Embryonic facial prominence (tissue), 1 donor: ENCODE data around the gene CTNNBL1.
"Not testable (repeated sequence)": the region's sequence is repeated elsewhere in the genome, so short reads cannot be mapped to it uniquely, and the experiment has no call there.

Experiments
- DNase-seq: peaks from one replicate; pipeline ENCODE4 v3.0.0-alpha.2; 2016; ENCODE audit errors: extremely low spot score

CTNNBL1 gene

GRCh38 chr20:37693635-37694626, at the start of gene CTNNBL1:
Gene CTNNBL1, plus strand, starts transcription at chr20:37694030. Its CDS starts 93 bp downstream, at chr20:37694123.
- DNase-seq: peak; percentile 85

GRCh38 chr20:37644605-37645004, 49.2 kb upstream of the CTNNBL1 start:
- DNase-seq: no peak

GRCh38 chr20:37647946-37648345, 45.9 kb upstream of the CTNNBL1 start:
- no peak for DNase-seq

GRCh38 chr20:37649017-37649416, 44.8 kb upstream of the CTNNBL1 start:
- no peak for DNase-seq

GRCh38 chr20:37649676-37650370, 44.0 kb upstream of the CTNNBL1 start:
- no peak for DNase-seq

GRCh38 chr20:37650661-37651060, 43.2 kb upstream of the CTNNBL1 start:
- DNase-seq: no peak

- no peak for DNase-seq
These were observed 41.9 kb upstream of the CTNNBL1 start for GRCh38 chr20:37651932-37652331.

GRCh38 chr20:37656945-37657344, 36.9 kb upstream of the CTNNBL1 start:
- no peak for DNase-seq

GRCh38 chr20:37657924-37658804, 35.7 kb upstream of the CTNNBL1 start:
- DNase-seq: no peak

GRCh38 chr20:37661519-37661918, 32.3 kb upstream of the CTNNBL1 start:
- no peak for DNase-seq

- DNase-seq: no peak
These were observed 31.5 kb upstream of the CTNNBL1 start for GRCh38 chr20:37662308-37662707.

- not testable (repeated sequence) for DNase-seq
These were observed 29.2 kb upstream of the CTNNBL1 start for GRCh38 chr20:37664595-37664994.

GRCh38 chr20:37668166-37668565, 25.7 kb upstream of the CTNNBL1 start:
- DNase-seq: no peak

- no peak for DNase-seq
These were observed 24.6 kb upstream of the CTNNBL1 start for GRCh38 chr20:37669062-37669772.

GRCh38 chr20:37669773-37670236, 24.0 kb upstream of the CTNNBL1 start:
- no peak for DNase-seq

- no peak for DNase-seq
These were observed 23.5 kb upstream of the CTNNBL1 start for GRCh38 chr20:37670351-37670791.

- DNase-seq: no peak
These were observed 21.7 kb upstream of the CTNNBL1 start for GRCh38 chr20:37672143-37672542.

- no peak for DNase-seq
These were observed 20.4 kb upstream of the CTNNBL1 start for GRCh38 chr20:37673444-37673843.

GRCh38 chr20:37676440-37676839, 17.4 kb upstream of the CTNNBL1 start:
- no peak for DNase-seq

GRCh38 chr20:37677969-37678861, 15.6 kb upstream of the CTNNBL1 start:
- DNase-seq: no peak
